Measurements from ENCODE around the gene CIZ1.

CIZ1 gene

DNA sequence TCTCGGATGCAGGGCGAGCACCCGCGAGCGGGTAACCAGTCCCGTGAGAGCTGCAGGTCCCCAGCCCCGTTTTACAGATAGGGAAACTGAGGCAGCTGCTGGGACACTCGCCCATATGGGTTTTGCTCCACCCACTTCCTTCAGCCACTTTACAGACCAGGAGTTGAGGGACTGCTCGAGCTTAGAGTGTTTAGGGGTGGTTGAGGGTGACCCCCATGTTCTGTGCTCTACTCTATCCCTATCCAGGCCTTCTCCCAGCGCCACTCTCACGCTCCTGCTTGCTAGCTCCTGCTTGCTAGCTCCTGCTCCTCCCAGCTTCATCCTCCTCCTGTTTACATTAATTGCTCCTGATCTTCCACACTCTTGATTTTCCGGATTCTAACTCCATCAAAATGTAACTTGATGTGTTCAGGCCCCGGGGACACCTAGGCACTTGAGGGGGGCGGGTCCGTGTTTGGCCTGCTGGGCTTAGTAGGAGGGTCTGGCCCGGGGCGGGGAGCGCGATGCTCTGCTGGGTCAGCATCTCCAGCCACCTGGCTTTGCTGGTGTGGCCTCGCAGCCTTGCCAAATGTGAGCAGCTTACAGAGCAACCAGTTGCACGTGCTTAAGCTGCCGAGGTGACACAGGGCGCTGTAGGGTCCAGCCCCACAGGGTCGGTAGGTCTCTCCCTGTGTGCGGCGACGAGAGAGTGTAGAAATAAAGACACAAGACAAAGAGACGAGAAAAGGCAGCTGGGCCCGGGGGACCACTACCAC, 62.4 kb downstream of the CIZ1 start:
- peaks cover 34% of the 10 kb centered on the region for H3K36me3 Mint-ChIP-seq (ENCODE audit: low read depth)
- H3K27me3 Mint-ChIP-seq: peaks cover 22% of the 10 kb centered on the region
- H3K4me3 Mint-ChIP-seq: peak overlapping the region; percentile 94
- H3K27ac Mint-ChIP-seq: peak overlapping the region; percentile 100
- no peaks in the 10 kb centered on the region for H3K9me3 Mint-ChIP-seq
- intact Hi-C loops (cut with micrococcal nuclease): no loop called here
- H3K4me1 Mint-ChIP-seq (ENCODE audit: low read depth): peaks cover 38% of the 10 kb centered on the region

DNA sequence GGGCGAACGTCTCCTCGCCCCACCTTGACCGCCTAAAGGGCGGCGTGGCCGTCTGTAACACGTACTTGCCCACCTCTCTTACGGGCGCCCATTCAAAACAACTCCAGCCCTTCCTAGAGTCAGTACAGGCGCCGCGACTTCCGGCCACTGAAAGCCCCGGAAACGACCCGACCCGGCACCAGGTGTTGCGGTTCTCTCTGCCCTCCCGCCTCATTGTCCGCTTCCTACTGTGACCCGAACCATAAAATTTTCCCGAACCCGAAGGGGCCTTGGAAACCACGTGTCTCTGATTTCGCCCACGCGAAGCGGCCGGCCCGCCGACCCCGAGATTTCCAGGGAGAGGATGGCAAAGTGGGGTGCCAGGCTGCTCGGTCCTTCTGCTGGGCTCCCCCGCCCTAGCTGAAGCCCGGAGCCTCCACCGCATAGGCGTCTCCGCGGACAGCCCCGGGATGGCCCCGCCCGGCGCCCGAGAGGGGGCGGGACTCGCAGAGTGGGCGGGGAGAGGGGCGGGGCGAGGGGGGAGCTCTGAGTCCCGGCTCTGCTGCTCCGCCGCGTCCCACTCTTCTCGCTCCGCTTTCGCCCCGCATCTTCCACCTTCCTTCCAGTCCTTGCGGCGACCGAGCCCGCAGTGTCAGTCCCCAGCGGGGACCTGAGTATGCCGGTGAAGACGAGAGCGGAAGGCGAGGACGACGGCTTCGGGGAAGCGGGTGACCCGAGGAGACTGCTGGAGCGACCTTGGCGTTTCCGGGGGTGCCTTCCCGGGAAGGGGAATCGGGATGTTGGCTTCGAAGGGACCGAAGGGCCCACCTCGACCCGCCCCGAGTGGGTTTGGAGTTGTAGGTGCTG, 63.2 kb downstream of the CIZ1 start:
- Mint-ChIP-seq H3K36me3 (ENCODE audit: low read depth) (peaks cover 42% of the 10 kb centered on the region), H3K4me1 (ENCODE audit: low read depth) (peaks cover 37% of the 10 kb centered on the region), H3K27ac (peak overlapping the region; percentile 100), H3K4me3 (peak overlapping the region; percentile 94), H3K27me3 (peaks cover 17% of the 10 kb centered on the region), H3K9me3 (no peaks in the 10 kb centered on the region)
- intact Hi-C loops (cut with micrococcal nuclease): no loop called here

DNA sequence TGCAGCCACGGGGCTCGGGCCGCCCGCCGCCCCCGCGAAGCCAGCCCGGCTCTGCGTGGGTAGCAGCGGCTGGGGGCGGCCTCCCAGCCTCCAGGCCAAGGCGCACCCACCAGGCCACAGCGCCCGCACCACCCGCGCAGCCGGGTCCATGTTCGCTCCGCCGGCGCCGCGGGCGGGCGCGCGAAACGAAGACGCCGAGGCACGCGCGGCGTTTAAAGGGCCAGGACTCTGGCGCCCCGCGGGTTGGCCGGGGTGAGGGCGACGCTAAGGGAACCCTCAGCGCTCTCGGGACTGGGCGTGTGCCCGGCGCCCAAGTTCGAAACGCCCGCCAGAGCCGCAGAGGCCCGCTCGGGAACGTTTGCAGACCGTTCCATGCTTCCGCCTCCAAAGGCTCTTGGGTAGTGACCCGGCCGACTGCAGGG, 63.8 kb downstream of the CIZ1 start, which contains the start of gene PTGES2:
TSS of gene PTGES2 (minus strand) at position 162 of the 422 bp plus-strand sequence. CDS start at position 150, 12 bp downstream.
- intact Hi-C loops (cut with micrococcal nuclease): no loop called here
- H3K4me1 Mint-ChIP-seq (ENCODE audit: low read depth): peaks cover 34% of the 10 kb centered on the region
- no peaks in the 10 kb centered on the region for H3K9me3 Mint-ChIP-seq
- H3K36me3 Mint-ChIP-seq (ENCODE audit: low read depth): peaks cover 48% of the 10 kb centered on the region
- peak within 1 kb of the TSS; percentile 100 for H3K27ac Mint-ChIP-seq
- H3K27me3 Mint-ChIP-seq: peaks cover 10% of the 10 kb centered on the region
- H3K4me3 Mint-ChIP-seq: peak within 1 kb of the TSS; percentile 94

GRCh38 chr9:128125580-128126354, 65.6 kb downstream of the CIZ1 start:
- Mint-ChIP-seq H3K4me1 (ENCODE audit: low read depth) (peaks cover 34% of the 10 kb centered on the region), H3K36me3 (ENCODE audit: low read depth) (peaks cover 66% of the 10 kb centered on the region), H3K4me3 (peak overlapping the region; percentile 94), H3K9me3 (no peaks in the 10 kb centered on the region), H3K27ac (peak overlapping the region; percentile 100), H3K27me3 (peaks cover 2% of the 10 kb centered on the region)
- intact Hi-C loops (cut with micrococcal nuclease): no loop called here

GRCh38 chr9:128124873-128125579, 66.3 kb downstream of the CIZ1 start:
- Mint-ChIP-seq H3K27me3 (no peaks in the 10 kb centered on the region), H3K4me1 (ENCODE audit: low read depth) (peaks cover 34% of the 10 kb centered on the region), H3K9me3 (no peaks in the 10 kb centered on the region), H3K4me3 (peak overlapping the region; percentile 94), H3K36me3 (ENCODE audit: low read depth) (peaks cover 74% of the 10 kb centered on the region), H3K27ac (peak overlapping the region; percentile 100)
- intact Hi-C loops (cut with micrococcal nuclease): no loop called here

DNA sequence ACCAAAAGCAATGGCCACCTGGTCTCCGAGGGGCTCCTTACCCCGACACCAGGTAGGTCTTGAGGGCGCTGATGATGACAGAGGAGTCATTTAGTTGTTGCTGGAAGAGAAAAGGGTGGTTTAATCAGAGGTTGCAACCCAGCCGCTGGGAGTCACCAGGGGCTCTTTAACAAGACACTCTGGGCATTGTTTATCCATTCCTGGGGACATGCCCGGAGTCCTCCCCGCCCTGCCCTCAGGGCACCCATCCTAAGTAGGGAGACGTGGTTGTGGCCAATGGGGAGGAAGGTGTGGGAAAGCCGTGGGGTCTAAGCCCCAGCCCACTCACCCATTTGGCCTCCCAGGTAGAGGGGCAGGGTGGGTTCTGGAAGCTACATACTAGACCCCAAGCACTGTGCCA, 66.9 kb downstream of the CIZ1 start:
- Mint-ChIP-seq H3K27ac (no peak overlapping the region), H3K9me3 (no peaks in the 10 kb centered on the region), H3K27me3 (no peaks in the 10 kb centered on the region), H3K36me3 (ENCODE audit: low read depth) (peaks cover 76% of the 10 kb centered on the region), H3K4me1 (ENCODE audit: low read depth) (peaks cover 31% of the 10 kb centered on the region), H3K4me3 (no peak overlapping the region)
- intact Hi-C loops (cut with micrococcal nuclease): no loop called here

DNA sequence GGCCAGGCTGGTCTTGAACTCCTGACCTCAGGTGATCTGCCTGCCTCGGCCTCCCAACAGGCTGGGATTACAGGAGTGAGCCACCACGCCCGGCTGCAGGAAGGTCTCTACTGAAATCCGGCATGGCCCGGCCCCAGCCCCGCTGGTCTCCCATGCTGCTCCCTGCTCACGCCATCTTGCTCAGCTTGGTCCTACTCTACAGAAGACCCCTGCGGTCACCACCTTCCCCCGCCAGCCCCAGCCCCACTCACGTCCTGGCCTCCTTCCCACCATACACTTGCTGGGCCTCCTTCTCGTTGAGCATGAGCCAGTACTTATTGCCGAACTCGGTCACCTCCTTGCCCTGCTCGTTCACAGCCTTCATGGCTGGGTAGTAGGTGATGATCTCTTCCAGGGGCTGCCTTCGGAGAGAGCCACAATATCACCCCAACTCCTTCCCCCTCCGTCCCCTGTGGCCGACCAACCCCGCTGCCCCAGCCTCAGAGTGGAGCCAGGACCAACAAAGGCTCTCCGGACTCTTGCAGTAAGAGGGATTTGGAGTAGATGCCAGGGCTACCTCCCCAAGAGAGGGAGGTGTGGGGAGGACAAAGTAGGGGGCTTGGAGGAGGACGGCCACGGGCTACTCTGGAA, 67.8 kb downstream of the CIZ1 start:
- no peaks in the 10 kb centered on the region for H3K9me3 Mint-ChIP-seq
- no peak overlapping the region for H3K4me3 Mint-ChIP-seq
- H3K27ac Mint-ChIP-seq: no peak overlapping the region
- H3K36me3 Mint-ChIP-seq (ENCODE audit: low read depth): peaks cover 70% of the 10 kb centered on the region
- peaks cover 1% of the 10 kb centered on the region for H3K27me3 Mint-ChIP-seq
- intact Hi-C loops (cut with micrococcal nuclease): no loop called here
- H3K4me1 Mint-ChIP-seq (ENCODE audit: low read depth): peaks cover 23% of the 10 kb centered on the region

GRCh38 chr9:128122809-128123175, 68.6 kb downstream of the CIZ1 start:
- no peak overlapping the region for H3K27ac Mint-ChIP-seq
- no peak overlapping the region for H3K4me3 Mint-ChIP-seq
- peaks cover 6% of the 10 kb centered on the region for H3K27me3 Mint-ChIP-seq
- intact Hi-C loops (cut with micrococcal nuclease): no loop called here
- peaks cover 26% of the 10 kb centered on the region for H3K4me1 Mint-ChIP-seq (ENCODE audit: low read depth)
- peaks cover 62% of the 10 kb centered on the region for H3K36me3 Mint-ChIP-seq (ENCODE audit: low read depth)
- no peaks in the 10 kb centered on the region for H3K9me3 Mint-ChIP-seq

DNA sequence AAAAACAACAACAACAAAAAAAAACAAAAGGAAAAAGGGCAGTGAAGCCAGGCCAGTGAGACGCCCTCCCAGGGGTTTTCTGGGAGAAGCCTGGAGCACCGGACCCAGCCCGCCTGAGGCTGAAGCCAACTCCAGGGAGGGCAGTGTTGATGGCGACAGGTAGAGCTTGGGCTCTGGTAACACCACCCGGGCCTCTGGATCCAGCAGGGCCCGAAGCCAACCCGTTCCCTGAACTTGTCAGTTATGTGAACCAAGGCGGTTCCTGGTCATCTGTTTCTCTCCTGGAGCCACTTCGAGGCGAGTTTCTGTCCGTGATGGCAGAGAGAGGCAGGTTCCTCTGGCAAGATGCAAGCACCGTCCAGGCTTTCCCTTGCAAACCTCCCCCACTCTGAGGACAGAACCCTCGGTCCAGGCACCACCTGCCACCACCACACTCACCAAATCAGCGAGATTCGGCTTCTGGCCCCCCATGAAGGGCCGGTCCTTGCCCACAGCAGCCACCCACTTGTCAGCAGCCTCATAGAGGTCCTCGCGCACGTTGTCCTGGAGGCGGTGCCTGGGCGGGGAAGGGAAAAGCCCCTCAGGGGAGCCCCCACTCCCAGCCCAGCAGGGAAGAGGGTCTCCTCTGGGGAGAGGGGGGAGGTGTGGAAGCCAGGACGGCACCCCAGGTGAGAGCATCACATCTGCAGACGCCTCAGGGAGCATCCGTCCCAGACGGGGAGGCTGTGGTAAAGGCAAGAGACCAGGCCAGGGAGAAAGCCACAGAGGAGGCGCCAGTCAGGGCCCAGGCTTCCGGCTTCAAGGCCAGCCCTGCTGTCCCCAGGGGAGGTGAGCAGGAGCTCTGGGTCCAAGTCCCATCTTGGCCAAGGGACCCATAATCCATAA, 69.2 kb downstream of the CIZ1 start:
- Mint-ChIP-seq H3K4me3 (no peak overlapping the region), H3K4me1 (ENCODE audit: low read depth) (peaks cover 30% of the 10 kb centered on the region), H3K27ac (no peak overlapping the region), H3K9me3 (no peaks in the 10 kb centered on the region), H3K36me3 (ENCODE audit: low read depth) (peaks cover 60% of the 10 kb centered on the region), H3K27me3 (peaks cover 6% of the 10 kb centered on the region)
- intact Hi-C loops (cut with micrococcal nuclease): no loop called here

GRCh38 chr9:128121466-128121810, 69.9 kb downstream of the CIZ1 start:
- intact Hi-C loops (cut with micrococcal nuclease): no loop called here
- peaks cover 33% of the 10 kb centered on the region for H3K4me1 Mint-ChIP-seq (ENCODE audit: low read depth)
- H3K4me3 Mint-ChIP-seq: no peak overlapping the region

DNA sequence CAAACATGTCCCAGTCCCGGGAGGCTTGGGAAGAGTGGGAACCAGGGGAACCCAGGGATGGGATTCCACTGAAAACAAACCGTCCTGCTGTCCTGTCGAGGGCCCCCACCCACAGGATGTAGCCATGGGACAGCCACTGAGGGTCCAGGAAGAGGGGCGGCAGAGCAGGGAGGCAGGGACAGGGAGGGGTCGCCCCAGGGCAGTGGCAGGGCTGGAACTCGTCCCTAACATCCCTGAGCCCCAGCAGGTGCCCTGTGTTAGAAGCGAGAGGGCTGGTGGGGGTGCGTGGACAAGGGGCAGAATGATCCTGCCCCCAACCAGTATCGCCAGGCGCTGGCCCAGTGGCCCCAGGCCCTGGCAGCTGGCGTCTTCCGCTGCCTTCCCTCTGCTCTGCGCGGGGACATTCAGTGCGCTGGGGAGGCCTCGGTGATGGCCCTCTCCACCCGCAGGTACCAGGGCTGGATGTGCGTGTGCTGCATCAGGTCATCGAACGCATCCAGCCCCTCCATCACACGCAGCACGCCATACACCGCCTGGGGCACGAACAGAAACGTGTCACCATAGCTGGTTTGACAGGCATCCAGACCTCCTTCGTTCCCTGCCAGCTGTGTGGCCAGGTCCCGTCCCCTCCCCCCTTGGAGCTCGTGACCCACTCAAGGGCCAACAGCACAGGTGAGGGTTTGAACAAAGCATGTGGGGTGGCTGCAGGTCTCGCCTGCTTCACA, 70.5 kb downstream of the CIZ1 start:
- no peak overlapping the region for H3K4me3 Mint-ChIP-seq
- H3K36me3 Mint-ChIP-seq (ENCODE audit: low read depth): peaks cover 56% of the 10 kb centered on the region
- no peak overlapping the region for H3K27ac Mint-ChIP-seq
- H3K27me3 Mint-ChIP-seq: peaks cover 6% of the 10 kb centered on the region
- H3K9me3 Mint-ChIP-seq: no peaks in the 10 kb centered on the region
- H3K4me1 Mint-ChIP-seq (ENCODE audit: low read depth): peaks cover 34% of the 10 kb centered on the region
- intact Hi-C loops (cut with micrococcal nuclease): no loop called here

More at GRCh38 chr9:128121466-128121810, 69.9 kb downstream of the CIZ1 start:
- Mint-ChIP-seq H3K27me3 (peaks cover 6% of the 10 kb centered on the region), H3K9me3 (no peaks in the 10 kb centered on the region), H3K36me3 (ENCODE audit: low read depth) (peaks cover 60% of the 10 kb centered on the region), H3K27ac (no peak overlapping the region)
